Activated CD4-positive, alpha-beta T cell treated with anti-CD3 and anti-CD28 coated beads for 48 hours (primary cell): ENCODE measurements around the gene UBASH3A.

Experiments
- DNase-seq: peaks from one replicate; pipeline ENCODE4 v3.0.0-alpha.2; 2020

UBASH3A gene

DNA sequence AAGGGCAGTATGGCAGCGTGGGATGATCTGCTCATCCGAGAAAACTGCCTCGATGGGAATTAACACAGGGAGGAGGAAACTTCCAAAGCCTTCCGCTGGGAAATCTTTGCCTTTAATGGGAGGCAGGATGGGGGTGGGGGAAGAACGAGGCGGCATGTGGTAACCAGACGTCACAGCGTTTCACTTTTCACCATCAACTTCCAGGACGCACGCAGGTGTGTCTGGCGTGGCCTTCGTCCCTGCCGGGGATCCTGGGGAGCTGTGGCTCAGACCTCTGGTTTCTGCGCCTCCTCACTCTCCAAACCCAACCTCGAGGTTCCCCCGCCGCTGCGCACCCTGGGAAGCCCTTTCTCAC lies 92.0 kb downstream of the UBASH3A start:
- DNase-seq, result no peak

DNA sequence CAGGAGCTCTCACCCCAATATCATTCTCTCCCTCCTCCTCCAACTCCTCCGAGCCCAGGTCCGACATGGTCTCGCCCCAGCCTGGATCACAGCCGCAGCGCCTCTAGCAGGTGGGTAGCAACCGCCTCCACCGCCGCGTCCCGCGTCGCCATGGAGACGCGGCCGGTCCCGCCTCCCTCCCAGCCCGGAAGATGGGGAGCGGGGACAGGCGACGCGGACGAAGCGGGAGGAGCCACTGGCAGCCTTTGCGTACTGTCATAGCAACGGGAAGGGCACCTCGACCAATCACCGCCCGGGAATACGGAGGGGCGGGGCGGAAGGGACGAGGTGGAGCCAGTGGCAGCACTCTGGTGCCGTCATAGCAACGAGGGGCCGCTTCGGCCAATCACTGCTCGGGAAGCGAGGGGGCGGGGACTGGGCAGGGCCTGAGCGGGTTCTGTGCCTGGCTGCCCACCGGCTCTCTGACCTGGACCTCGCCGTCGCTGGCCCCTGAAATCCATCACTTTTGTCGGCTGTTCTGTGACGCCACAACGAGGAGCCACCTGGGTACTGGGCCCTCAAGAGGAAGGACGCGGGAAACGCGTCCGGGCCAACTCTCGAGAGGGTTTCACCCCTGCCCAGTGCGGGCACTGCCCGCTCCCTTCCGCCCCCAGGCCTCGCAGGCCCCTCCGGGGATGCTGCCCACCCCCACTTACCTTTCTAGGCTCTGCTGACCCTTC lies 92.6 kb downstream of the UBASH3A start, which contains the start of gene RSPH1:
Gene RSPH1, minus strand, starts transcription at position 105 of the 719 bp plus-strand sequence. Its CDS starts 38 bp downstream, at position 67.
- DNase-seq, result peak; percentile 100

DNA sequence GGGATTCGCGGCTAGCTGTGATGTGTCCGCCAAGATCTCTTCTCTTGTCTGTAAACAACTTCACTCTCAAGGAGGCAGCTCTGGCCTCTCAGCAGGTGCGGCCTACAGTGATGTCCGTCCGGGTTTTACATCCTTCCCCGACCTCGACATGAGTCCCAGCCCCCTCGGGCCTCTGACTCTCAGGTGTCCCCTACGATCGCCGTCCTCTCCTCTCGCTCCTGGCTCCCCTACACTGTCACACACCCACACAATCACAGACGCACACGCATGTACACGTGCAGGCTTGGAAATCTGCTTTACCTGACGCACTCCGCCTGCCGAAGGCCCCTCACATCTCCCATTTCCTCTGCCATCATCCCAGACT lies 93.1 kb downstream of the UBASH3A start:
- no peak for DNase-seq
